ENCODE data around the gene DAZL. TPM values are rescaled to one million over a fixed set of nuclear protein-coding genes. Genes with fewer than 3 reads are reported as not detected.

The DAZL gene
- not detected for total RNA-seq
- long read RNA-seq, result 0 reads

DNA sequence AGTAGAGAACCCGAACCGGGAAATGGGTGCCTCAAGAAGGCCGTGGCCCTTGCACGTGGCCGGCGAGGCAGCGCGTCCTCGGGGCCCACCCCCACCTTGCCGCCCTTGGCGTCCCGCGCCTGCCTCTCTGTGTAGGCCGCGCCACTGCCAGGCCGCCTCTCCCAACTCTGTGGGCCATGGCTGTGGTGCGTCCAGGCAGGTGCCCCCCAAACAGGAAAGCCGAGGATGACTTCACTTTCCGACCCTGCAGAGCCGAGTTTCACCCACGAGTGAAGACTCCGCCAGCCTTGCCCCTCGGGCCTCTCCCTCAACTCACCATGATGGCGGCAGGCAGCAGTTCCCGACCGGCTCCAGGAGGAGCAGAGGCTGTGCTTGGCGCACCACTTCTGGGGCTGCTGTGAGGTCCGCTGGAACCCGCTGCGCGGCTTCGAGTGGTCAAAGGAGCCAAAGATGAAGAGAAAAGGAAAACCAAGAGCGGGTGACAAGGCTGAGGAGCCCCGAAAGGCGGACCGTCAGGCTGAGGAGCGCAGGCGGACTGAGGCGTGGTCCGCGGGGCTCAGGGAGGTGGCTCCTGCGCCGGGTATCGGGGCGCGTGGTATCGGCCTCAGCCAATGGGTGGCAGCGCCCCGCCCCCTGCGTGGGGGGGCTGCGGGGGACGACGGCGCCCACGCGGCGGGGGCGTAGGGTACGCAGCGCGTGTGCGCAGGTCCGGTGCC lies at the start of gene DAZL:
Gene DAZL, minus strand, starts transcription at position 537 of the 716 bp plus-strand sequence. Its CDS starts 218 bp downstream, at position 319.
- Histone ChIP-seq H3K27me3 (no peaks in the 10 kb centered on the region), H3K27ac (no peak within 1 kb of the TSS), H3K9me3 (no peaks in the 10 kb centered on the region), H3K4me3 (no peak within 1 kb of the TSS), H3K4me1 (peaks cover 3% of the 10 kb centered on the region), H3K36me3 (no peaks in the 10 kb centered on the region)
- DNase-seq (no peak), ATAC-seq (no peak)
- TF ChIP-seq, protein P1, sequence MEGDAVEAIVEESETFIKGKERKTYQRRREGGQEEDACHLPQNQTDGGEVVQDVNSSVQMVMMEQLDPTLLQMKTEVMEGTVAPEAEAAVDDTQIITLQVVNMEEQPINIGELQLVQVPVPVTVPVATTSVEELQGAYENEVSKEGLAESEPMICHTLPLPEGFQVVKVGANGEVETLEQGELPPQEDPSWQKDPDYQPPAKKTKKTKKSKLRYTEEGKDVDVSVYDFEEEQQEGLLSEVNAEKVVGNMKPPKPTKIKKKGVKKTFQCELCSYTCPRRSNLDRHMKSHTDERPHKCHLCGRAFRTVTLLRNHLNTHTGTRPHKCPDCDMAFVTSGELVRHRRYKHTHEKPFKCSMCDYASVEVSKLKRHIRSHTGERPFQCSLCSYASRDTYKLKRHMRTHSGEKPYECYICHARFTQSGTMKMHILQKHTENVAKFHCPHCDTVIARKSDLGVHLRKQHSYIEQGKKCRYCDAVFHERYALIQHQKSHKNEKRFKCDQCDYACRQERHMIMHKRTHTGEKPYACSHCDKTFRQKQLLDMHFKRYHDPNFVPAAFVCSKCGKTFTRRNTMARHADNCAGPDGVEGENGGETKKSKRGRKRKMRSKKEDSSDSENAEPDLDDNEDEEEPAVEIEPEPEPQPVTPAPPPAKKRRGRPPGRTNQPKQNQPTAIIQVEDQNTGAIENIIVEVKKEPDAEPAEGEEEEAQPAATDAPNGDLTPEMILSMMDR (IDR thresholded peaks at IDR 0.05), result no peak
- intact Hi-C loops (cut with DNase I), result loop anchor here (5.0 kb wide), 1 partner anchor 637 kb away; no protein-coding TSS in a partner anchor

DNA sequence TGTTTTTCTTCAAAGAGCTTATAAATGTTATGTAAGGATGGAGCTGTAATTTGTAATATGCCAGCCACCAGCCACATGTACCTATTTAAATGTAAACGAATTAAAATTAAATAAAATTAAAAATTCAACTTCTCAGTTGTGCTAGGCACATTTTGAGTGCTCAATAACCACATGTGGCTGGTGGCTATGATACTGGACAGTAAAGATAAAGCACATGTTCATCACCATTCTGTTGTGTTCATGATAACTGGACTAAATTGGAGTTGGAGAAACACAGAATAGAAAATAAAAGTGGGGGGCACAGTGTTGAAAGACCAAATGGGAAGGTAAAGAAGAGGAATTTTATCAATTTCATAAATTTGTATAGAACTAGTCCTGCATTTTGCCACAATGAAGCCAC lies 49.8 kb upstream of the DAZL start:
- Histone ChIP-seq H3K36me3 (no peaks in the 10 kb centered on the region), H3K27ac (no peak overlapping the region), H3K9me3 (no peaks in the 10 kb centered on the region), H3K27me3 (no peaks in the 10 kb centered on the region), H3K4me1 (no peaks in the 10 kb centered on the region), H3K4me3 (no peak overlapping the region)
- intact Hi-C loops (cut with DNase I), result no loop called here
- ATAC-seq, result no peak
- no peak for DNase-seq
- TF ChIP-seq, protein P1 (IDR thresholded peaks at IDR 0.05), result no peak

DNA sequence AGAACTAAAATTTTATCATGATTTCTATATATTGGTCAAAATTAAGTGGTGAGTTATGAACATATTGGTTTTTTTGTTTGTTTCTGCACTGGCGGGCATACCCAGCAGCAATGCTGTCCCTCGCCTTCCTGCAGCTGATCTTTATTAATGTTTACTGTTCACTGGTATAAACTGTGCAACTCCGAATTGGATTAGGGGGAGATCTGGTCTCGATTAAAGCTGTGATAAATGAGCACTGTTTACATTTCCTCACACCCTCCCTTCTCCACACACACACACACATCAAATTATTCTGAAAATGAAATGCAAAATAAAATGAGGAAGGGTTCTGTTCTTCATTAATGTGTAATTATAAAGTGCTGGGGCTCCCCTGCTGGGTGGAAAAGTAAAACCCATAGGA lies 48.5 kb upstream of the DAZL start:
- intact Hi-C loops (cut with DNase I), result no loop called here
- no peak for DNase-seq
- TF ChIP-seq, protein P1 (IDR thresholded peaks at IDR 0.05), result no peak
- H3K4me3 ChIP-seq, result no peak overlapping the region
- H3K27me3 ChIP-seq, result no peaks in the 10 kb centered on the region
- no peaks in the 10 kb centered on the region for H3K4me1 ChIP-seq
- no peaks in the 10 kb centered on the region for H3K9me3 ChIP-seq
- ATAC-seq, result no peak
- H3K36me3 ChIP-seq, result no peaks in the 10 kb centered on the region
- no peak overlapping the region for H3K27ac ChIP-seq

DNA sequence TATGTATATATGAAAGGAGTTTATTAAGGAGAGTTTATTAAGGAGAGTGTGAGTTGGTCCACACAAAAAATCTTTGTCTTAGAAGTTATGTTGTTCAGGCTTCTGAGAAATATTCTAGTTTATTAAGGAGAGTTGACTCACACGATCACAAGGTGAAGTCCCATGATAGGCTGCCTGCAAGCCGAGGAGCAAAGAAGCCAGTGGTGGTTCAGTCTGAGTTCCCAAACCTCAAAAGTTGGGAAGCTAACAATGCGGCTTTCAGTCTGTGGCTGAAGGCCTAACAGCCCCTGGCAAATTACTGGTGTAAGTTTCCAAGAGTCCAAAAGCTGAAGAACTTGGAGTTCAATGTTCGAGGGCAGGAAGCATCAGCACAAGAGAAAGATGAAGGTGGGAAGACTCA lies 42.4 kb upstream of the DAZL start:
- H3K4me1 ChIP-seq, result no peaks in the 10 kb centered on the region
- TF ChIP-seq, protein P1 (IDR thresholded peaks at IDR 0.05), result no peak
- intact Hi-C loops (cut with DNase I), result no loop called here
- DNase-seq, result no peak
- H3K9me3 ChIP-seq, result no peaks in the 10 kb centered on the region
- H3K36me3 ChIP-seq, result no peaks in the 10 kb centered on the region
- ATAC-seq, result no peak
- no peaks in the 10 kb centered on the region for H3K27me3 ChIP-seq
- H3K27ac ChIP-seq, result no peak overlapping the region
- no peak overlapping the region for H3K4me3 ChIP-seq

DNA sequence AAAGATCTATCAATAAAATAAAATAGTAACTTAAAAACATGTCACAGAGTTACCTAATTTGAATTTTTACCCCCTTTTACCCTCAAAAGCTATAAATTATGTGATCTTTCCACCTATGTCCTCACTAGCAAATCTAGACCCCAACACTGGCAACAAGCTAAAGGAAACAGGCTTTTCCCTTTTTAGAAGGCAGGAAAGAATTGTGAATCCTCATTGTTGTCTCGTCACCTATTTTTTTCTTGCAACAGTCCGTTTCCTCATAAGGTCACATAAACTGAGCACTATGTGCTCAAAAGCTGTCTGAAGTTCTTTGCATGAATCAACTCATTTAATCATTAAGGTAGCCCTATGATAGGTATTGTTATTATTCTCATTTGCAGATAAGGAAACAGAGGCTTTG lies 34.6 kb upstream of the DAZL start:
- ATAC-seq, result no peak
- TF ChIP-seq, protein P1 (IDR thresholded peaks at IDR 0.05), result no peak
- intact Hi-C loops (cut with DNase I), result no loop called here

More for the DNA sequence above, 34.6 kb upstream of the DAZL start:
- Histone ChIP-seq H3K27me3 (no peaks in the 10 kb centered on the region), H3K4me3 (no peak overlapping the region), H3K9me3 (no peaks in the 10 kb centered on the region), H3K4me1 (no peaks in the 10 kb centered on the region), H3K27ac (no peak overlapping the region), H3K36me3 (no peaks in the 10 kb centered on the region)
- DNase-seq, result no peak

Data from upper lobe of right lung (tissue), 1 donor.